HepG2 (cell line): ENCODE data around the gene TSTD1. TPM values are rescaled to one million over a fixed set of nuclear protein-coding genes. Genes with fewer than 3 reads are reported as not detected.

Source experiments
- AFF4 ChIP-seq: sonication (generic); formaldehyde crosslinking; IDR thresholded peaks from 2 replicates; pipeline ENCODE4 v1.4.0; 2020; ENCODE audit warnings: missing genetic modification reagents
- ETV5 ChIP-seq: IDR thresholded peaks from 2 replicates; pipeline ENCODE4 v1.6.1; 2018; ENCODE audit warnings: missing biosample characterization, missing genetic modification reagents, inconsistent platforms, borderline replicate concordance
- KDM3A ChIP-seq: IDR thresholded peaks from 2 replicates; pipeline ENCODE4 v1.6.1; 2018; ENCODE audit warnings: low read depth, missing compliant biosample characterization
- MAX ChIP-seq: IDR thresholded peaks from 2 replicates; pipeline ENCODE4 v1.6.1; 2012; ENCODE audit warnings: inconsistent platforms
- NCOA1 ChIP-seq: sonication (generic); formaldehyde crosslinking; IDR thresholded peaks from 2 replicates; pipeline ENCODE4 v1.9.0; 2021; ENCODE audit warnings: missing genetic modification reagents
- NFIB ChIP-seq: sonication (generic); formaldehyde crosslinking; IDR thresholded peaks from 2 replicates; pipeline ENCODE4 v1.9.0; 2021; ENCODE audit warnings: missing genetic modification reagents, mild to moderate bottlenecking, borderline replicate concordance
- ZBTB14 ChIP-seq: sonication (generic); formaldehyde crosslinking; IDR thresholded peaks from 2 replicates; pipeline ENCODE4 v1.4.0; 2020; ENCODE audit warnings: missing genetic modification reagents
- ZNF382 ChIP-seq: sonication (generic); formaldehyde crosslinking; IDR thresholded peaks from 2 replicates; pipeline ENCODE4 v1.5.0; 2020; ENCODE audit warnings: missing genetic modification reagents, mild to moderate bottlenecking, borderline replicate concordance
- polyA plus RNA-seq, 8 experiments: library from polyadenylated mRNA; depleted of rRNA in 3 of 8; stranded (reverse) in 7 of 8; unstranded in 1 of 8; fragments of >200 nt; fragmentation: Illumina TruSeq in 4 of 8; extraction: Trizol in 4 of 8; gene quantifications; 2 replicates each; pipeline versions ENCODE4 v1.2.1 to v1.2.3, GENCODE V29; 2011 to 2016; ENCODE audit warnings: low read depth in 4 of 8, missing spikeins in 1 of 8, mixed read lengths in 1 of 8; ENCODE audit not compliant: insufficient read depth in 1 of 8
- total RNA-seq, 5 experiments: library from RNA; depleted of rRNA; stranded (reverse); fragments of >200 nt; fragmentation: Illumina TruSeq; extraction: Trizol; gene quantifications; 2 replicates each; pipeline ENCODE4 v1.2.3, GENCODE V29; 2016; ENCODE audit warnings: low read depth in 1 of 5
- TF ChIP-seq, protein P1 (sequence below): sonication (generic); formaldehyde crosslinking; IDR thresholded peaks from 2 replicates; pipeline ENCODE4 v1.4.0; 2020; ENCODE audit warnings: missing genetic modification reagents, low read depth, mild to moderate bottlenecking, borderline replicate concordance
- TF ChIP-seq, protein P2 (sequence below): sonication (generic); formaldehyde crosslinking; IDR thresholded peaks from 2 replicates; pipeline ENCODE4 v1.5.0; 2020; ENCODE audit warnings: mild to moderate bottlenecking, missing genetic modification reagents
- TF ChIP-seq, protein P3 (sequence below): sonication (generic); formaldehyde crosslinking; IDR thresholded peaks from 2 replicates; pipeline ENCODE4 v1.9.0; 2022; ENCODE audit warnings: low read depth, missing genetic modification reagents
- TF ChIP-seq, protein P4 (sequence below): sonication (generic); formaldehyde crosslinking; IDR thresholded peaks from 2 replicates; pipeline ENCODE4 v1.4.0; 2020; ENCODE audit warnings: missing genetic modification reagents

Gene TSTD1
- total and polyA plus RNA-seq, 2 of the 13 experiments (the other 11 are each of a cell fraction or from before 2014, with no cell fraction given) = 0.15 to 0.31 TPM

- TF ChIP-seq, protein P1, sequence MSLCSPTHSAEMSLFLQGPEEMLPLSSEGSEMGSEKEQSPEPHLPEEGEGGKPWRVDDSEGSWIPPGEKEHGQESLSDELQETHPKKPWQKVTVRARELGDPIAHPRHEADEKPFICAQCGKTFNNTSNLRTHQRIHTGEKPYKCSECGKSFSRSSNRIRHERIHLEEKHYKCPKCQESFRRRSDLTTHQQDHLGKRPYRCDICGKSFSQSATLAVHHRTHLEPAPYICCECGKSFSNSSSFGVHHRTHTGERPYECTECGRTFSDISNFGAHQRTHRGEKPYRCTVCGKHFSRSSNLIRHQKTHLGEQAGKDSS = 0 out of 2 replicates have a peak, but pooled peaks have one; percentile 19
- no peak for TF ChIP-seq AFF4 (CRISPR knock-in tag)
- TF ChIP-seq, protein P2, sequence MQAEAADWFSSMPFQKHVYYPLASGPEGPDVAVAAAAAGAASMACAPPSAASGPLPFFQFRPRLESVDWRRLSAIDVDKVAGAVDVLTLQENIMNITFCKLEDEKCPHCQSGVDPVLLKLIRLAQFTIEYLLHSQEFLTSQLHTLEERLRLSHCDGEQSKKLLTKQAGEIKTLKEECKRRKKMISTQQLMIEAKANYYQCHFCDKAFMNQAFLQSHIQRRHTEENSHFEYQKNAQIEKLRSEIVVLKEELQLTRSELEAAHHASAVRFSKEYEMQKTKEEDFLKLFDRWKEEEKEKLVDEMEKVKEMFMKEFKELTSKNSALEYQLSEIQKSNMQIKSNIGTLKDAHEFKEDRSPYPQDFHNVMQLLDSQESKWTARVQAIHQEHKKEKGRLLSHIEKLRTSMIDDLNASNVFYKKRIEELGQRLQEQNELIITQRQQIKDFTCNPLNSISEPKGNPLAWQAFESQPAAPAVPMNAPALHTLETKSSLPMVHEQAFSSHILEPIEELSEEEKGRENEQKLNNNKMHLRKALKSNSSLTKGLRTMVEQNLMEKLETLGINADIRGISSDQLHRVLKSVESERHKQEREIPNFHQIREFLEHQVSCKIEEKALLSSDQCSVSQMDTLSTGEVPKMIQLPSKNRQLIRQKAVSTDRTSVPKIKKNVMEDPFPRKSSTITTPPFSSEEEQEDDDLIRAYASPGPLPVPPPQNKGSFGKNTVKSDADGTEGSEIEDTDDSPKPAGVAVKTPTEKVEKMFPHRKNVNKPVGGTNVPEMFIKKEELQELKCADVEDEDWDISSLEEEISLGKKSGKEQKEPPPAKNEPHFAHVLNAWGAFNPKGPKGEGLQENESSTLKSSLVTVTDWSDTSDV (CRISPR knock-in tag) = no peak
- TF ChIP-seq, protein P3, sequence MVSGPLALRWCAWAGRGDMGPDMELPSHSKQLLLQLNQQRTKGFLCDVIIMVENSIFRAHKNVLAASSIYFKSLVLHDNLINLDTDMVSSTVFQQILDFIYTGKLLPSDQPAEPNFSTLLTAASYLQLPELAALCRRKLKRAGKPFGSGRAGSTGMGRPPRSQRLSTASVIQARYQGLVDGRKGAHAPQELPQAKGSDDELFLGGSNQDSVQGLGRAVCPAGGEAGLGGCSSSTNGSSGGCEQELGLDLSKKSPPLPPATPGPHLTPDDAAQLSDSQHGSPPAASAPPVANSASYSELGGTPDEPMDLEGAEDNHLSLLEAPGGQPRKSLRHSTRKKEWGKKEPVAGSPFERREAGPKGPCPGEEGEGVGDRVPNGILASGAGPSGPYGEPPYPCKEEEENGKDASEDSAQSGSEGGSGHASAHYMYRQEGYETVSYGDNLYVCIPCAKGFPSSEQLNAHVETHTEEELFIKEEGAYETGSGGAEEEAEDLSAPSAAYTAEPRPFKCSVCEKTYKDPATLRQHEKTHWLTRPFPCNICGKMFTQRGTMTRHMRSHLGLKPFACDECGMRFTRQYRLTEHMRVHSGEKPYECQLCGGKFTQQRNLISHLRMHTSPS (CRISPR knock-in tag) = no peak
- no peak for TF ChIP-seq MAX
- TF ChIP-seq NCOA1 (CRISPR knock-in tag) = no peak
- TF ChIP-seq KDM3A (CRISPR knock-in tag) = no peak
- TF ChIP-seq ETV5 (CRISPR knock-in tag) = no peak
- no peak for TF ChIP-seq NFIB (CRISPR knock-in tag)
- no peak for TF ChIP-seq ZNF382 (CRISPR knock-in tag)
- TF ChIP-seq, protein P4, sequence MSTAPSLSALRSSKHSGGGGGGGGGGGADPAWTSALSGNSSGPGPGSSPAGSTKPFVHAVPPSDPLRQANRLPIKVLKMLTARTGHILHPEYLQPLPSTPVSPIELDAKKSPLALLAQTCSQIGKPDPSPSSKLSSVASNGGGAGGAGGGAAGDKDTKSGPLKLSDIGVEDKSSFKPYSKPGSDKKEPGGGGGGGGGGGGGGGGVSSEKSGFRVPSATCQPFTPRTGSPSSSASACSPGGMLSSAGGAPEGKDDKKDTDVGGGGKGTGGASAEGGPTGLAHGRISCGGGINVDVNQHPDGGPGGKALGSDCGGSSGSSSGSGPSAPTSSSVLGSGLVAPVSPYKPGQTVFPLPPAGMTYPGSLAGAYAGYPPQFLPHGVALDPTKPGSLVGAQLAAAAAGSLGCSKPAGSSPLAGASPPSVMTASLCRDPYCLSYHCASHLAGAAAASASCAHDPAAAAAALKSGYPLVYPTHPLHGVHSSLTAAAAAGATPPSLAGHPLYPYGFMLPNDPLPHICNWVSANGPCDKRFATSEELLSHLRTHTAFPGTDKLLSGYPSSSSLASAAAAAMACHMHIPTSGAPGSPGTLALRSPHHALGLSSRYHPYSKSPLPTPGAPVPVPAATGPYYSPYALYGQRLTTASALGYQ = no peak
- TF ChIP-seq ZBTB14 = no peak
These were observed 33.2 kb upstream of the TSTD1 start (continued) for GRCh38 chr1:161071886-161072371.
